ENCODE results near the gene GTPBP6.

GTPBP6 gene

GRCh38 chrX:318739-319578 lies at the start of gene GTPBP6:
GTPBP6 (minus strand) TSS chrX:318796; CDS start chrX:318787, 9 bp downstream.
- DNase-seq, result peak; percentile 99

- no peak for DNase-seq
These were observed 49.3 kb upstream of the GTPBP6 start for GRCh38 chrX:367866-368265.

- no peak for DNase-seq
These were observed 48.8 kb upstream of the GTPBP6 start for GRCh38 chrX:367349-367748.

GRCh38 chrX:363621-364375 lies 45.2 kb upstream of the GTPBP6 start:
- no peak for DNase-seq

- no peak for DNase-seq
These were observed 44.5 kb upstream of the GTPBP6 start for GRCh38 chrX:362937-363620.

- no peak for DNase-seq
These were observed 43.8 kb upstream of the GTPBP6 start for GRCh38 chrX:362351-362750.

DNA sequence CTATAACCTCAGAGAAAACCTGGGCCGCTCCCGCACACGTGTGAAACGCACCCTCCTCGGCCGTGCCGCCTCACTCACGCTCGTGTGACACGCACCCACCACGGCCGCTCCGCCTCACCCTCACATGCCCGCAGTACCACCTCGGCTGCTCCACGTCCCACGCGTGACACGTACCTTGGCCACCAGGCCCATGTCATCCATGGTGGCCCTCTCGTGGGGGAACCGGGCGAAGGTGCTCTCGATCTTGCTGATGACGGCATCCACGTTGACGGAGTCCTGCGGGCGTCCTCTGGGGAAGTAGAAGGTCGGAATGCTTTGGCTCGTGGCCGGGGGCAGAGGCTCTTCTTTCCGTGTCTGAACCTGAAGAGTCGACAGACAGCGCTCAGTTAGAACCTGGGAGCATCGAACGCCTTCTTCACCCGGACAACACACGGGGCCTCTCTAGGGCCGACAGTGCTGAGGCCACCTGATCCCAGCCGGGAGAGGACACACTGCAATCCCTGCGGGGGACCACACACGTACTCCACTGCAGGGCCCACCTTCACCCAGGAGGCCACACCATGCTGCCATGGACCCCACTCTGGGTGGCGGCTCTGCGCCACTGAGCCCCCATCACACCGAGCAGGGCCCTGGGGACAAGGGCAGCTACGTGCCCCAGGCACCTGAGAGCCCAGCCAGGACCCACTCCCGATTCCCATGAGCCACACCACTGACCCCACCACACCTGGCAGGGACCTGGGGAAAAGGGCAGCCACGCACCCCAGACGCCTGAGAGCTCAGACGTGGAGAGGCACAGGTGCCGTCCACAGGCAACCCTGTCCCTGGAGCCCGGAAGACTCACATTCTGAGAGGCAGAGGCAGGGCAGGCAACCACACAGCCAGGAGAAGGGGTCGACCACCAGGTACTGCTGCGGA lies 42.9 kb upstream of the GTPBP6 start:
- DNase-seq, result no peak

DNA sequence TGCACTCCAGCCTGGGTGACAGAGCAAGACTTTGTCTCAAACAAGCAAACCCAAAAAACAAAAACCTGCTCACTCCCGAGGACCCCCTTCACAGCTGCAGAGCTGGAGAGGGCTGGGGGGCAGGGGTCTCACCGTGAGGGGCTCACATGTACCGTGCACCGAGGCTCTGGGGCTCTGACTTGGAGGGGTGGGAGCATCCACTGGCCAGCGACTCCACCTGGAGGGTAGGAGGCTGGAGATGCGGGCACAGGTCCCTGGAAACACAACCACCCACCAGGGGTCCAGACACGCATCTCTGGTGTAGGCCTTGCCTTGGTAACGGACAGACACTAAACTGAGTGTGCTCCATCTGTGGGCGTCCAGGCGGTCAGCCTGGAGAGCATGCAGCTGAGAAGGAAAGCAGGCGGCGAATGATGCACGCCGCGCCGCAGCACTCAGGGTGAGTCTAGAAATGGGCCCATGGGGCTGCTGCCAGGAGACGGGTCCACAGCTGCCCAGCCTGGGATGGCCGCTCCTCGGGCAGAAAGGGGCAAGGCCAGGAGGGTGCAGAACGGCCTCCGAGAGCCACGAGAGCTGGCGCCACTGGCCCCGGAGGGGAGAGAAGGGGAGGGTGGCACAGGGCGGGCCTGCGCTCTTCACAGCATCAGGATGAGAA lies 42.0 kb upstream of the GTPBP6 start:
- no peak for DNase-seq

DNA sequence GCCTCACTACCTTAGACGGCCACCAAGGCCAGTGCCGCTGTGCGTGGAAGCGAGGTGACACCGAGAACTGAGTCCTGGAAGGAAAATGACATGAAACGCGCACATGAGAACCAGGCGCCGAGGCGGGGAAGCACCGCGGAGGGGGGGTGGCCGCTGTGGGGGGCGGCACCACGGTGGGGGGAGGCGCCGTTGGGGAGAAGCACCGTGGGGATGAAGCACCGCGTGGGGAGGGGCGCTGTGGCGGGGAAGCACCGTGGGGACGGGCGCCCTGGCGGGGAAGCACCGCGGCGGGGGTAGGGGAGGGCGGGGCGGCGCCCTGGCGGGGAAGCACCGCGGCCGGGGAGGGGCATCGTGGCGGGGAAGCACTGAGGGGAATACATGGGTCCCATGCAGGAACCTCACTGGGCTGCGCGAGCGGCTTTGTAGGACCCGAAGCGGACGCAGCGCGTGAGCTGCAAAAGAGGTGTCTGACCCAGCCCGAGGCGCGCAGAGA lies 40.1 kb upstream of the GTPBP6 start:
- DNase-seq, result no peak

DNA sequence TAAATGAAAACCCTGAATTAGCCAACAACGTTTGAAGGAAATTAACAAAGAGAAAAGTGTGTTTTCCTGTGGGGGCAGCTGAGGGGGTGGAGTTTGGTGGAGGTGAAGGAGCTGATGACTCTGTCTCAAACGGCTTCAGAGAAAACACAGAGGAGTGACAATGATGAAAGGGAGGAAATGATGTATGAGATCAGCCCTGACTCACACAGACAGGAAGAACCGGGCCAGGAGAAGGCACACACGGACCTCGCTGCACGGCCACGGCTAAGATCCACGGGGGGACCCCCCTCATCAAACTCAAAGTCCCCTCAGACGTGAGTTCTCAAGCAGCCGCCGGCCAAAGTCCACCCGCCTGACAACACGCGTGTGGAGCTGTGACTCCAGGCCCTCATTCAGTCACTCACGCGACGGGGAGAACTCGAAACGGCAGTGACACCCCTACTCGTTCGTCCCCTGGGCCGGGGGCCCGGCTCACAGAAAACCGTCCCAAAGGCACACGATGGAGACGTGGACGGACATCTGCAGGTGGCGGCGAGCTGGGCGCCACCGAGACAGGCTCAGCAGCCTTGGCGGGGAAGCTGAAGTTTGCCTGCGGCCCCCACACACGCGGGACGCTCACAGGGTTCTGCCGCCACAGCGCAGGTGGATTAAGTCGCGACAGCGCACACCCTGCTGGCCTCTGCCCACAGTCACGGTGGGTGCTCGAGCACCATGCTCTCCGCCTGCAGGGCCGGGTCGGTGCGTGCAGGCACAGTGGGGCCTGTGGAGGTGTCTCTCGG lies 39.3 kb upstream of the GTPBP6 start:
- DNase-seq, result peak; percentile 35

DNA sequence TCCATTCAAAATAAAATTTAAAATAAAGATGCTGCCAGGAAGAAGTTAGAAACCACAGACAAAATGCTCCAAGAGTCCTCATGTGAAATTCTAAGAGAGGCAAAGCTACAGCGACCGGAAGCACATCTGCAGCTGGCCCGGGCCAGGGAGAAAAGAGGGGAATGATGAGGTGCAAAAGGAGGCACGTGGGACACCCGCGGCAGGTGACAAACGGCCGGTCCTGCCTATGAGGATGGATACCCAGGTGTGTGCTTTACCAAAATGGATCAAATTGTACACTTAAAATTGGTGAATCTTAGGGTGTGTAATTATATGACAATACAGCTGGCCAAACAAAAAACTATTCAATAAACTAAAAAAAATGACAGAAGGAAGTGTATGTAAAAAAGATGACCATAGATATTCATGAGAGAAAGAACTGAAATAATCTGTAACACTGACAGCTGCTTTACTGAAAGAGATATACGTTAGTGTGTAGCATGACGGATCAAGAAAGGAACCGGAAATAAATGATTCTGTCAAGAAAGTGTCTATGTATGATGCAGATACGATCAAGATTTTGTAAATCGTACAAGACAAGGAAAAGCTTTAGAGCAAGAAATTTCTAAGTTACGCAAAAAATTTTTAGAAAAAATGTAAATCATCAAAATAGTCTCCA lies 38.6 kb upstream of the GTPBP6 start:
- DNase-seq, result no peak

- no peak for DNase-seq
These were observed 37.9 kb upstream of the GTPBP6 start for GRCh38 chrX:356385-357034.

GRCh38 chrX:355329-356050 lies 36.9 kb upstream of the GTPBP6 start:
- DNase-seq, result no peak

DNA sequence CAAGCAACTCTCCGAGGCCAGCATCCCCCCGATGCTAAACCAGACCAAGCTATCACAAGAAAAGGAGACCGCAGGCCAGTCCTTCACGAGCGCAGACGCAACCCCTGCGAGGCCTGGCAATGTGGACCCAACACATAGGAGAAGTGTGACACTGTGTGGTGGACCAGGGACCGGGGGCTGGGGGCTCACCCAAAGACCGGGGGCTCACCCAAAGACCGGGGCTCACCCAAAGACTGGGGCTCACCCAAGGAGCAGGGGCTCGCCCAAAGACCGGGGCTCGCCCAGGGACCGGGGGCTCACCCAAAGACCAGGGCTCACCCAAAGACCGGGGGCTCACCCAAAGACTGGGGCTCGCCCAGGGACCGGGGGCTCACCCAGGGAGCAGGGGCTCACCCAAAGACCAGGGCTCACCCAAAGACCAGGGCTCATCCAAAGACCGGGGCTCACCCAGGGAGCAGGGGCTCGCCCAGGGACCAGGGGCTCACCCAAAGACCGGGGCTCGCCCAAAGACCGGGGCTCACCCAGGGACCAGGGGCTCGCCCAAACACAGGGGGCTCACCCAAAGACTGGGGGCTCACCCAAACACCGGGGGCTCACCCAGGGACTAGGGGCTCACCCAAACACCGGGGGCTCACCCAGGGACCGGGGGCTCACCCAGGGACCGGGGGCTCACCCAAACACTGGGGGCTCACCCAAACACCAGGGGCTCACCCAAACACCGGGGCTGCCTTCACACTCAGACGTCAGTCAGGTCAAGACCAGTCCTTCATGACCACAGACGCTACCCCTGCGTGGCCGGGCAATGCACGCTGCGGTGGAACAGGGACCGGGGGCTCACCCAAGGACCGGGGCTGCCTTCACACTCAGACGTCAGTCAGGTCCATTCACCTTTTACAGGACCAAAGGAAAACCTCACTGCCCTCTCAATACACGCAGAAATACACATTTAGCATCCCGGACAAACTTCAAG lies 35.3 kb upstream of the GTPBP6 start:
- no peak for DNase-seq

GRCh38 chrX:352582-353314 lies 34.2 kb upstream of the GTPBP6 start:
- DNase-seq, result no peak

DNA sequence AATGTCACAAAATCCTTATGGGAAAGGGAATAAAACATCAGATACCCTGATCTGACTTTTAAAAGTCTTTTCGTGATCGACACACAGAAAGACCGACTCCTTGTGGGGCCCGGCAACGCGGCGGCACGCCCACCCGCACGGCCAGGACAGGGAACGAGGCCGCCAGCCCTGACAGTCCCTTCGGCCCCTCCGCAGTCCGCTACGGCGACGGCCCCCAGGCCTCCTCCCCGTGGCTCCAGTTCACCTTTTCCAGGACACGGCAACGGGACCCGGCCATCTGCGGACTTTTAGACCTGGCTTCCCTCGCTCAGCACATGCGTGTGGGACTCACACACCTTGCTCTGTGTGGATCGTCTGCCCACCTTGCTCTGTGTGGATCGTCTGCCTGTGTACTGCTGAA lies 33.6 kb upstream of the GTPBP6 start:
- DNase-seq, result no peak

- no peak for DNase-seq
These were observed 33.1 kb upstream of the GTPBP6 start for GRCh38 chrX:351736-352135.
